Measurements from ENCODE around the gene GAS2. TPM values are rescaled to one million over a fixed set of nuclear protein-coding genes. Genes with fewer than 3 reads are reported as not detected.
A peak's percentile ranks its signal among the peaks of the same experiment; 100 is the strongest.

GAS2 gene
- total and polyA plus RNA-seq, 4 donors, result 0.58 to 9.8 (median 1.2) TPM

- Histone ChIP-seq H3K36me3 (ENCODE audit: control insufficient read depth in 4 of 4, insufficient read depth in 4 of 4, low read length in 4 of 4) (no peaks in the 10 kb centered on the region), H3K4me1 (ENCODE audit: control insufficient read depth in 5 of 5, insufficient read depth in 5 of 5, low read length in 5 of 5) (no peaks in the 10 kb centered on the region), H3K4me3 (no peak overlapping the region), H3K9me3 (ENCODE audit: control insufficient read depth in 4 of 4, insufficient read depth in 3 of 4, low read length in 3 of 4) (peaks cover 0 to 3% (median 0%) of the 10 kb centered on the region in 4 donors), H3K9ac (ENCODE audit: insufficient read depth in 1 of 2, low read length in 2 of 2) (no peak overlapping the region), H3K27ac (ENCODE audit: low read depth in 1 of 2, low read length in 1 of 2) (no peak overlapping the region), H3K27me3 (ENCODE audit: control insufficient read depth in 3 of 3, insufficient read depth in 3 of 3, low read length in 2 of 3) (no peaks in the 10 kb centered on the region)
- ATAC-seq (ENCODE audit: insufficient read depth, low FRiP score) (no peak), DNase-seq (no peak)
- WGBS, 2 donors, result 44 to 57% methylated on average over 2 of the region's 2 CpGs
- TF ChIP-seq, protein P1, sequence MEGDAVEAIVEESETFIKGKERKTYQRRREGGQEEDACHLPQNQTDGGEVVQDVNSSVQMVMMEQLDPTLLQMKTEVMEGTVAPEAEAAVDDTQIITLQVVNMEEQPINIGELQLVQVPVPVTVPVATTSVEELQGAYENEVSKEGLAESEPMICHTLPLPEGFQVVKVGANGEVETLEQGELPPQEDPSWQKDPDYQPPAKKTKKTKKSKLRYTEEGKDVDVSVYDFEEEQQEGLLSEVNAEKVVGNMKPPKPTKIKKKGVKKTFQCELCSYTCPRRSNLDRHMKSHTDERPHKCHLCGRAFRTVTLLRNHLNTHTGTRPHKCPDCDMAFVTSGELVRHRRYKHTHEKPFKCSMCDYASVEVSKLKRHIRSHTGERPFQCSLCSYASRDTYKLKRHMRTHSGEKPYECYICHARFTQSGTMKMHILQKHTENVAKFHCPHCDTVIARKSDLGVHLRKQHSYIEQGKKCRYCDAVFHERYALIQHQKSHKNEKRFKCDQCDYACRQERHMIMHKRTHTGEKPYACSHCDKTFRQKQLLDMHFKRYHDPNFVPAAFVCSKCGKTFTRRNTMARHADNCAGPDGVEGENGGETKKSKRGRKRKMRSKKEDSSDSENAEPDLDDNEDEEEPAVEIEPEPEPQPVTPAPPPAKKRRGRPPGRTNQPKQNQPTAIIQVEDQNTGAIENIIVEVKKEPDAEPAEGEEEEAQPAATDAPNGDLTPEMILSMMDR (IDR thresholded peaks at IDR 0.05; ENCODE audit: control extremely low read depth, extremely low read depth), result no peak
Measured at GRCh38 chr11:22742157-22742613, 75.8 kb downstream of the GAS2 start.

- peak; percentile 27 for ATAC-seq (ENCODE audit: insufficient read depth, low FRiP score)
- peak in 2 of 3 donors; percentile 51 to 68 for DNase-seq
- no peak overlapping the region for H3K4me3 ChIP-seq
- H3K27ac ChIP-seq (ENCODE audit: low read depth in 1 of 2, low read length in 1 of 2), result no peak overlapping the region
- H3K9me3 ChIP-seq (ENCODE audit: control insufficient read depth in 4 of 4, insufficient read depth in 3 of 4, low read length in 3 of 4), result no peaks in the 10 kb centered on the region
- peaks cover 0 to 4% (median 0%) of the 10 kb centered on the region in 5 donors for H3K4me1 ChIP-seq (ENCODE audit: control insufficient read depth in 5 of 5, insufficient read depth in 5 of 5, low read length in 5 of 5)
- H3K27me3 ChIP-seq (ENCODE audit: control insufficient read depth in 3 of 3, insufficient read depth in 3 of 3, low read length in 2 of 3), result no peaks in the 10 kb centered on the region
- WGBS, 2 donors, result 56 to 70% methylated on average over 2 of the region's 2 CpGs
- TF ChIP-seq, protein P1 (IDR thresholded peaks at IDR 0.05; ENCODE audit: control extremely low read depth, extremely low read depth), result no peak
- no peak overlapping the region for H3K9ac ChIP-seq (ENCODE audit: insufficient read depth in 1 of 2, low read length in 2 of 2)
- H3K36me3 ChIP-seq (ENCODE audit: control insufficient read depth in 4 of 4, insufficient read depth in 4 of 4, low read length in 4 of 4), result no peaks in the 10 kb centered on the region
Measured at GRCh38 chr11:22749536-22749935, 83.1 kb downstream of the GAS2 start.

DNA sequence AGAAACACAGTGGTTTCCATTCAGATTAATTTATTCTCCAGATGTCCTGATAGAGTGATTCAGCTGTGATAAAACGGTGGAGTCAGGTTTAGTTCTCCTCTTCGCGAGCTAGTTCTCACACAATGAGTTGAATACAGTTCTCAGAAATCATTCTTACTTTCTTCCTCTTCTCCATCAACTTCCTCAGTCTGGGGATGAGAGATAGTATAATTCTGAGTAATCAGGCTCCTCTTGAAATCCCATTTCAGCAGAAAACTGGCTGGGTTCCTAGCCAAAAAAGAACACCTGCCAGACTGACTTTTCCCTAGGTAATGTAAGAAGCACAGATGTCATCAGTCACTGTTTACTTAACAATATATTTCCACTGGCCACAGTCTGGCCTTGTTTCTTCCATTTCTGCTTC is 86.5 kb downstream of the GAS2 start:
- no peak overlapping the region for H3K27ac ChIP-seq (ENCODE audit: low read depth in 1 of 2, low read length in 1 of 2)

More for the DNA sequence above, 86.5 kb downstream of the GAS2 start:
- Histone ChIP-seq H3K9ac (ENCODE audit: insufficient read depth in 1 of 2, low read length in 2 of 2) (no peak overlapping the region), H3K27me3 (ENCODE audit: control insufficient read depth in 3 of 3, insufficient read depth in 3 of 3, low read length in 2 of 3) (no peaks in the 10 kb centered on the region), H3K9me3 (ENCODE audit: control insufficient read depth in 4 of 4, insufficient read depth in 3 of 4, low read length in 3 of 4) (no peaks in the 10 kb centered on the region), H3K4me1 (ENCODE audit: control insufficient read depth in 5 of 5, insufficient read depth in 5 of 5, low read length in 5 of 5) (peaks cover 0 to 4% (median 0%) of the 10 kb centered on the region in 5 donors), H3K4me3 (no peak overlapping the region), H3K36me3 (ENCODE audit: control insufficient read depth in 4 of 4, insufficient read depth in 4 of 4, low read length in 4 of 4) (no peaks in the 10 kb centered on the region)
- WGBS, 2 donors, result 41 to 57% methylated on average over 3 of the region's 3 CpGs
- TF ChIP-seq, protein P1 (IDR thresholded peaks at IDR 0.05; ENCODE audit: control extremely low read depth, extremely low read depth), result no peak
- DNase-seq, result no peak
- no peak for ATAC-seq (ENCODE audit: insufficient read depth, low FRiP score)

Measured in lung (tissue), 12 donors.